Lung (tissue), 12 donors: ENCODE data around the gene AMMECR1L. TPM values are rescaled to one million over a fixed set of nuclear protein-coding genes. Genes with fewer than 3 reads are reported as not detected.
"Not testable (repeated sequence)": the region's sequence is repeated elsewhere in the genome, so short reads cannot be mapped to it uniquely, and the experiment has no call there.

Experiments used
- ATAC-seq: fragments of 200-7000 bp; cut with Tn5 transposase; one replicate; pipeline ENCODE4 v1.9.1; 2020; ENCODE audit warnings: moderate number of reproducible peaks; ENCODE audit not compliant: insufficient read depth, low FRiP score
- DNase-seq, 3 donors: peaks; one replicate each; pipeline ENCODE4 v3.0.0-alpha.2; 2013 to 2017
- H3K27ac ChIP-seq, 2 donors: one replicate each; pipeline ENCODE4 v1.5.1; 2013; ENCODE audit warnings: mild to moderate bottlenecking in 2 of 2, moderate library complexity in 2 of 2, control low read depth in 1 of 2, inconsistent platforms in 1 of 2, low read depth in 1 of 2, low read length in 1 of 2
- H3K27me3 ChIP-seq, 3 donors: one replicate each; pipeline ENCODE4 v1.5.1; 2013; ENCODE audit warnings: low read length in 2 of 3; ENCODE audit not compliant: control insufficient read depth in 3 of 3, insufficient read depth in 3 of 3
- H3K36me3 ChIP-seq, 4 donors: one replicate each; pipeline ENCODE4 v1.5.1; 2013; ENCODE audit warnings: low read length in 4 of 4, mild to moderate bottlenecking in 1 of 4, moderate library complexity in 1 of 4; ENCODE audit not compliant: control insufficient read depth in 4 of 4, insufficient read depth in 4 of 4
- H3K4me1 ChIP-seq, 5 donors: one replicate each; pipeline ENCODE4 v1.5.1; 2013; ENCODE audit warnings: low read length in 5 of 5, mild to moderate bottlenecking in 2 of 5, moderate library complexity in 1 of 5; ENCODE audit not compliant: control insufficient read depth in 5 of 5, insufficient read depth in 5 of 5
- H3K4me3 ChIP-seq: one replicate; pipeline ENCODE4 v1.5.1; 2013; ENCODE audit warnings: mild to moderate bottlenecking, control low read depth, moderate library complexity
- H3K9ac ChIP-seq, 2 donors: one replicate each; pipeline ENCODE4 v1.5.1; 2013; ENCODE audit warnings: low read length in 2 of 2, control low read depth in 1 of 2; ENCODE audit not compliant: insufficient read depth in 1 of 2
- H3K9me3 ChIP-seq, 4 donors: one replicate each; pipeline ENCODE4 v1.5.1; 2013; ENCODE audit warnings: low read length in 3 of 4, mild to moderate bottlenecking in 1 of 4, moderate library complexity in 1 of 4; ENCODE audit not compliant: control insufficient read depth in 4 of 4, insufficient read depth in 3 of 4
- CTCF ChIP-seq: IDR thresholded peaks from 2 replicates; pipeline ENCODE4 v1.5.1; 2012; ENCODE audit warnings: mild to moderate bottlenecking; ENCODE audit errors: control extremely low read depth, extremely low read depth
- WGBS, 2 donors: extraction: QIAGEN DNeasy Blood & Tissue Kit; methylation state at CpG; one replicate each; pipeline ENCODE4 v1.1.7; 2013; 5-methylcytosine and 5-hydroxymethylcytosine counted together
- polyA plus RNA-seq, 2 donors: library from polyadenylated mRNA; stranded (reverse); fragments of 200-250 nt; gene quantifications; one replicate each; pipeline ENCODE4 v1.2.1, GENCODE V29; 2013
- total RNA-seq, 2 donors: library from RNA; depleted of rRNA in 1 of 2; stranded (reverse); fragments of >200 nt in 1 of 2; gene quantifications; one replicate each; pipeline ENCODE4 v1.2.1, GENCODE V29; 2014 to 2021
- donor health status: control.
- donor health status: control.
- donor health status: Bipolar disorder and iron deficiency.
- donor health status: healthy.
- donor health status: DM: yes; HTN: yes; CAD: no.

The AMMECR1L gene
- total and polyA plus RNA-seq, 4 donors: 7.0 to 15.2 (median 11.7) TPM

GRCh38 chr2:127893494-127893893 lies 7.7 kb upstream of the AMMECR1L start:
- Histone ChIP-seq H3K36me3 (peaks cover 0 to 5% (median 0%) of the 10 kb centered on the region in 4 donors), H3K27me3 (no peaks in the 10 kb centered on the region), H3K27ac (peak overlapping the region in 1 of 2 donors; percentile 50), H3K4me3 (no peak overlapping the region), H3K9ac (no peak overlapping the region), H3K9me3 (no peaks in the 10 kb centered on the region), H3K4me1 (peaks cover 0 to 1% (median 0%) of the 10 kb centered on the region in 5 donors)
- no peak for ATAC-seq
- WGBS, 2 donors: 71 to 73% methylated on average over 5 of the region's 5 CpGs
- DNase-seq: no peak
- no peak for TF ChIP-seq CTCF

GRCh38 chr2:127893033-127893432 lies 7.3 kb upstream of the AMMECR1L start:
- Histone ChIP-seq H3K9ac (no peak overlapping the region), H3K27me3 (no peaks in the 10 kb centered on the region), H3K27ac (peak overlapping the region in 1 of 2 donors; percentile 50), H3K9me3 (no peaks in the 10 kb centered on the region), H3K36me3 (peaks cover 0 to 5% (median 0%) of the 10 kb centered on the region in 4 donors), H3K4me1 (peaks cover 0 to 3% (median 1%) of the 10 kb centered on the region in 5 donors), H3K4me3 (no peak overlapping the region)
- no peak for DNase-seq
- TF ChIP-seq CTCF: no peak
- WGBS, 2 donors: 93 to 94% methylated on average over 14 of the region's 14 CpGs
- ATAC-seq: no peak

GRCh38 chr2:127891811-127892210 lies 6.1 kb upstream of the AMMECR1L start:
- Histone ChIP-seq H3K4me3 (no peak overlapping the region), H3K27me3 (no peaks in the 10 kb centered on the region), H3K4me1 (peaks cover 0 to 14% (median 9%) of the 10 kb centered on the region in 5 donors), H3K9me3 (no peaks in the 10 kb centered on the region), H3K27ac (peak overlapping the region in 1 of 2 donors; percentile 42), H3K9ac (no peak overlapping the region), H3K36me3 (peaks cover 0 to 5% (median 0%) of the 10 kb centered on the region in 4 donors)
- no peak for TF ChIP-seq CTCF
- ATAC-seq (peak; percentile 50), DNase-seq (peak in 1 of 3 donors; percentile 30)
- 25 to 31% methylated on average over 5 of the region's 5 CpGs for WGBS, 2 donors

- not testable (repeated sequence) for H3K27ac ChIP-seq, H3K9me3 ChIP-seq, H3K36me3 ChIP-seq, H3K9ac ChIP-seq, ATAC-seq, DNase-seq, H3K27me3 ChIP-seq, H3K4me3 ChIP-seq
- WGBS, 2 donors: 98 to 99% methylated on average over 7 of the region's 7 CpGs
- peaks cover 0 to 14% (median 9%) of the 10 kb centered on the region in 5 donors for H3K4me1 ChIP-seq
Measured at GRCh38 chr2:127890756-127891155, 5.0 kb upstream of the AMMECR1L start.
